ENCODE measurements around the gene TMPRSS9.

DNA sequence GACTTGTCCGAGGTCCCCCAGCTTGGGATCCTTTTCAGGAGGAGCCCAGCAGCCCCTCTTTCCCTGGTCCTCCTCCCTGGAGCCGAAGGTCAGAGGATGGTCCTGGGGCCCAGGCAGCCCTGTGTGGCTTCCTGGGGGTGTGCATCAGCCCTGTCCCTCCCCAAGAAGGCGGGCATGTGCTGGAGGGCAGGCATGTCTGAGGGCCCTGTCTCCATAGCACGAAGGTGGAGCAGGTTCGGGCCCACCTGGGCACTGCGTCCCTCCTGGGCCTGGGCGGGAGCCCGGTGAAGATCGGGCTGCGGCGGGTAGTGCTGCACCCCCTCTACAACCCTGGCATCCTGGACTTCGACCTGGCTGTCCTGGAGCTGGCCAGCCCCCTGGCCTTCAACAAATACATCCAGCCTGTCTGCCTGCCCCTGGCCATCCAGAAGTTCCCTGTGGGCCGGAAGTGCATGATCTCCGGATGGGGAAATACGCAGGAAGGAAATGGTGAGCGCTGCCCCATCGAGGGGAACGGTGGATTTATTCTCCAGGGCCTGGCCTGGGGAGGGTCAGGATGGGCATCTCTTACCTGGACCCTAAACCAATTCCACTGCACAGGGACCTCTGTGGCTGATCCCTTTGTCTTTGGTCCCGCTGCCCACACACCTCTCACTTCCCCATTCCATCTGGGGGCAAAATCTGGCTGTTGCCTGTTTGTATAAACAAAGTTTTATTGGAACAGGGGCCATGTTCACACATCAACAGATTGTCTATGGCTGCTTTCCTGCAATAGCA, 56.4 kb downstream of the TMPRSS9 start:
- no peak for TF ChIP-seq POLR2A (IDR thresholded peaks at IDR 0.05)
- TF ChIP-seq, protein P1, sequence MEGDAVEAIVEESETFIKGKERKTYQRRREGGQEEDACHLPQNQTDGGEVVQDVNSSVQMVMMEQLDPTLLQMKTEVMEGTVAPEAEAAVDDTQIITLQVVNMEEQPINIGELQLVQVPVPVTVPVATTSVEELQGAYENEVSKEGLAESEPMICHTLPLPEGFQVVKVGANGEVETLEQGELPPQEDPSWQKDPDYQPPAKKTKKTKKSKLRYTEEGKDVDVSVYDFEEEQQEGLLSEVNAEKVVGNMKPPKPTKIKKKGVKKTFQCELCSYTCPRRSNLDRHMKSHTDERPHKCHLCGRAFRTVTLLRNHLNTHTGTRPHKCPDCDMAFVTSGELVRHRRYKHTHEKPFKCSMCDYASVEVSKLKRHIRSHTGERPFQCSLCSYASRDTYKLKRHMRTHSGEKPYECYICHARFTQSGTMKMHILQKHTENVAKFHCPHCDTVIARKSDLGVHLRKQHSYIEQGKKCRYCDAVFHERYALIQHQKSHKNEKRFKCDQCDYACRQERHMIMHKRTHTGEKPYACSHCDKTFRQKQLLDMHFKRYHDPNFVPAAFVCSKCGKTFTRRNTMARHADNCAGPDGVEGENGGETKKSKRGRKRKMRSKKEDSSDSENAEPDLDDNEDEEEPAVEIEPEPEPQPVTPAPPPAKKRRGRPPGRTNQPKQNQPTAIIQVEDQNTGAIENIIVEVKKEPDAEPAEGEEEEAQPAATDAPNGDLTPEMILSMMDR (IDR thresholded peaks at IDR 0.05), result no peak

All from adrenal gland (tissue), 5 donors.